ENCODE measurements around the gene SPSB2. TPM values are rescaled to one million over a fixed set of nuclear protein-coding genes. Genes with fewer than 3 reads are reported as not detected.

Gene SPSB2
- total RNA-seq, 1 donor = 8.0 TPM

DNA sequence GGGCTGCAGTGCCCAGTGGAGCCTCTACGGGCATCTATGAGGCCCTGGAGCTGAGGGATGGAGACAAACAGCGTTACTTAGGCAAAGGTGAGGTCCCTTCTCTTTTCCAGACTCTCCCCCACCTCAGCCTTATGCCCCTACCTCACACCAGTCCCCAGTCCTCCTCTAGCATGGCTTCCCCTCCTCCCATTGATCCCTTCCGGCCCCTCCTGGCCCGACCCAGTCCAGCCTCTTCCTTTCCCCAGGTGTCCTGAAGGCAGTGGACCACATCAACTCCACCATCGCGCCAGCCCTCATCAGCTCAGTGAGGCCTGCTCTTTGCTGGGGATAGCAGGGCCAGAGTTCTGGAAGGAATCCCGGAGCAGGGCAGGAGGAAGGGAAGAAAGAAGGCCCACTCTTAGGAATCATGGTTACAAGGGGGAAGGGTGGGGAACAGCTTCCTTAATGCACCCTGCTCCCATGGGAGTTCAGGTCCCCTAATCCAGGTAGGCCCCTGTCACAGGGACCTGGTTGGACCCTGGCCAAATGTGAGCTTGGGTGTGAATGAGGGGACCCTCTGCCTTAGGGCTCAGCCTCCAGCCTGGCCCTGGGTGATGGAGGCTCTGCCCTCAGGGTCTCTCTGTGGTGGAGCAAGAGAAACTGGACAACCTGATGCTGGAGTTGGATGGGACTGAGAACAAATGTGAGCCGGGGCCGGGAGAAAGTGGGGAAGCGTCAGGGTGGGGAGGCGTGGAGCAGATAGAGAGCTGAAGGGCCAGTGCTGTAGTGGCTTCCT, 43.5 kb upstream of the SPSB2 start:
- DNase-seq (ENCODE audit: low read depth) = no peak
- TF ChIP-seq, protein P1, sequence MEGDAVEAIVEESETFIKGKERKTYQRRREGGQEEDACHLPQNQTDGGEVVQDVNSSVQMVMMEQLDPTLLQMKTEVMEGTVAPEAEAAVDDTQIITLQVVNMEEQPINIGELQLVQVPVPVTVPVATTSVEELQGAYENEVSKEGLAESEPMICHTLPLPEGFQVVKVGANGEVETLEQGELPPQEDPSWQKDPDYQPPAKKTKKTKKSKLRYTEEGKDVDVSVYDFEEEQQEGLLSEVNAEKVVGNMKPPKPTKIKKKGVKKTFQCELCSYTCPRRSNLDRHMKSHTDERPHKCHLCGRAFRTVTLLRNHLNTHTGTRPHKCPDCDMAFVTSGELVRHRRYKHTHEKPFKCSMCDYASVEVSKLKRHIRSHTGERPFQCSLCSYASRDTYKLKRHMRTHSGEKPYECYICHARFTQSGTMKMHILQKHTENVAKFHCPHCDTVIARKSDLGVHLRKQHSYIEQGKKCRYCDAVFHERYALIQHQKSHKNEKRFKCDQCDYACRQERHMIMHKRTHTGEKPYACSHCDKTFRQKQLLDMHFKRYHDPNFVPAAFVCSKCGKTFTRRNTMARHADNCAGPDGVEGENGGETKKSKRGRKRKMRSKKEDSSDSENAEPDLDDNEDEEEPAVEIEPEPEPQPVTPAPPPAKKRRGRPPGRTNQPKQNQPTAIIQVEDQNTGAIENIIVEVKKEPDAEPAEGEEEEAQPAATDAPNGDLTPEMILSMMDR (IDR thresholded peaks at IDR 0.05; ENCODE audit: insufficient read depth, low read length) = no peak
- H3K4me3 ChIP-seq (ENCODE audit: low read depth, low read length) = no peak overlapping the region

DNA sequence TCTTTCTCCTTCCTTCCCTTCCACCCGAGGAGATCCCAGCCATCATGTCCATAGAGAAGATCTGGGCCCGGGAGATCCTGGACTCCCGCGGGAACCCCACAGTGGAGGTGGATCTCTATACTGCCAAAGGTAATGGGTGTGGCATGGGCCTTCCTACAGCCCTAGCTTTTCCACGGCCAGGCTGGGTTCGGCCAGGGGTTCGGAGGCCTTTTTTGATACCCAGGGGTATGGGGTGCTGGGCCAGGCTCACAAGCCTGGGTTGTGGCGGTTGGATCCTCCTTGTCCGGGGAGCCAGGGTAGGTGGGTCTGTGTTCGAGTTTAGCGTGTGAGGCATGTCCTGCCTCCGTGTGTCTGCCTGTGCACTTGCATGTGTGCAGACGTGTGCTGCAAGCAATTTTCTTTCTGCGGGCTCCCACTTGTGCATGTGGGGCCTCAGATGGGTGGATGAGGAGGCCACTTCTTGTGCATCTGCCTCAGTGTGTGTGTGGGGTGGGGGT, 42.7 kb upstream of the SPSB2 start:
- TF ChIP-seq, protein P1 (IDR thresholded peaks at IDR 0.05; ENCODE audit: insufficient read depth, low read length) = no peak
- H3K4me3 ChIP-seq (ENCODE audit: low read depth, low read length) = peak overlapping the region; percentile 82
- DNase-seq (ENCODE audit: low read depth) = no peak

DNA sequence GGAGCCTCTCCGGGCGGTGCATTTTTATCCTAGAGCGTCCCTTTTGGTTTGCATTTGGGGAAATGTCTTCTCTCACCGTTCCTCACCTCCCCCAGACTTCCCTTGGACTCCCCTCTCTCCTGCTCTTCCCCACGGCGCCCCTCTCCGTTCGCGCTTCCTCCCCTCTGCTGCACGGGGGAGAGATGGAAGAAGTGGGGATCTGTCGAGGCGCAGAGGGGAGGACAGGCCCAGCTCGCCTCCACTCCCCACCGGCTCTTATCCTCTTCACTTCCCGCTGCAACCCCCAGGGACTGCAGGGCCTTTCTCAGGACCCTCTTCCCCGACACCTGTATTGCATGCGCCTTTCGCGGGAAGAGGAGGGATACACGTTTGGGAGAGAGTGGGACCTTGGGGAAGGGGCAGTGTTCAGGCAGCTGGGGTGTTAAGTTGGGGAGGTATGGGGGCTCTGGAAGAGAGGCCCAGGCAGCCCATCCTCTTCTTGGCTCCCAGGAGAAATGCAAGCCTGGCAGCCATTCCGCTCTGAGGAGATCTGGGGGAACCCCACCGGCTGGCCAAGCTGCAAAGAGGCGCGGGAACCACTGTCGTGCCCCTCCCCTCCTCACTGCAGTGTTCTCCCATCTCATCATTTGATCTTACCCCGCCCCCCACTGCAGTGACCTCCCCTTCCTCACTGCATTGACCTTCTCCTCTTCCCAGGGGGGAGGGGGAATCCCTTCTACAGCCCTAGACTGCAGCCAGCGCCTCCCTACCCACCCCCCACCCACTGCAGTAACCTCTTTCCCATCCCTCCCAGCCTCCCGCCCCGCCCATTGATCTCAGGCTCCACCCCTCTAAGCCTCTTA, 42.1 kb upstream of the SPSB2 start:
- no peak for DNase-seq (ENCODE audit: low read depth)
- TF ChIP-seq, protein P1 (IDR thresholded peaks at IDR 0.05; ENCODE audit: insufficient read depth, low read length) = peak; percentile 3

DNA sequence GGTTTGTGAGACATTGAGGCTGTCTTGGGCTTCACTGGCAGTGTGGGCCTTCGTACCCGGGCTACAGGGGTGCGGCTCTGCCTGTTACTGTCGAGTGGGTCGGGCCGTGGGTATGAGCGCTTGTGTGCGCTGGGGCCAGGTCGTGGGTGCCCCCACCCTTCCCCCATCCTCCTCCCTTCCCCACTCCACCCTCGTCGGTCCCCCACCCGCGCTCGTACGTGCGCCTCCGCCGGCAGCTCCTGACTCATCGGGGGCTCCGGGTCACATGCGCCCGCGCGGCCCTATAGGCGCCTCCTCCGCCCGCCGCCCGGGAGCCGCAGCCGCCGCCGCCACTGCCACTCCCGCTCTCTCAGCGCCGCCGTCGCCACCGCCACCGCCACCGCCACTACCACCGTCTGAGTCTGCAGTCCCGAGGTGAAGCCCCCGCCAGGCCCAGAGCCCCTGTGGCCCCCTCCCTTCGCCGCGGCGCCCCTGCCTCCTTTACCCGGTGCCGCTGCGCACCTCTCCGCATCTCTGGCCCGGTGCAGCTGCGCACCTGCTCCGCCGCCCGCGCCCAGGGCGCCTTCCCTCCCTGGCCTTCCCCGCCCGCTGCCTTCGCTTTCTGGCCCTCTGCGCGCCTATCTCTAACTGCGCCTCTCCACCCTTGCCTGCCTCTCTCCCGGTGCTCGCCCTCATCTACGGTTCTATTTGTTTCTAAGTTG, 41.3 kb upstream of the SPSB2 start, which contains the start of gene ENO2:
TSS of gene ENO2 (plus strand) at position 335 of the 701 bp plus-strand sequence. CDS start 1,253 bp downstream, outside the sequence.
- TF ChIP-seq, protein P1 (IDR thresholded peaks at IDR 0.05; ENCODE audit: insufficient read depth, low read length) = no peak
- DNase-seq (ENCODE audit: low read depth) = peak; percentile 51
- peak within 1 kb of the TSS; percentile 82 for H3K4me3 ChIP-seq (ENCODE audit: low read depth, low read length)

More for the DNA sequence above, 42.1 kb upstream of the SPSB2 start:
- H3K4me3 ChIP-seq (ENCODE audit: low read depth, low read length) = peak overlapping the region; percentile 82

DNA sequence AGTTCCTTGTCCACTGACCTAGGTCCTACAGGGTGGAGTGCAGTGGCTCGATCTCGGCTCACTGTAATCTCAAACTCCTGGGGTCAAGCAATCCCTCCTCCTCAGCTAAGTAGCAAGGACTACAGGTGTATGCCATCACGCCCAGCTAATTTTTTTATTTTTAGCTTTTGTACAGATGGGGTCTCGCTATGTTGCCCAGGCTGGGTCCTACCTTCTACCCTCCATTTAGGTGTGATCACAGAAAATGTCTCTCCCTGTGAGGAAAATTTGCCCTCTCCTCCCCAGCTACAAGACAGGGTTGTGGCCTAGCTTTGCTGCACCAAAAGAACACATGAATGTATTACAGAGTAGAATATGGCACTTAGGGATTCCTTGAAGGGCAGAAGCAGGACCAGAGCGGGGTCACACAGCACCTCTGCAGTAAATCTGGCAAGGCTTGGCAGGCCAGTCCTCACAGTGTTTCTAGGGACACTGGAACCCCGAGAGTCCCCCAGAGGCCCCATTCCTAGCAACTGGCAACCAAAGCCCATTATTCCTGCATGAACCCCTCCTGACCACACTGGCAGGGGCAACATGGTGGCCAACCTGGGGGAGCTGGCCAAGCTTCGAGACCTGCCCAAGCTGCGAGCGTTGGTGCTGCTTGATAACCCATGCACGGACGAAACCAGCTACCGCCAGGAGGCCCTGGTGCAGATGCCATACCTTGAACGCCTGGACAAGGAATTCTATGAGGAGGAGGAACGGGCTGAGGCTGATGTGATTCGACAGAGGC, 39.2 kb upstream of the SPSB2 start:
- no peak for DNase-seq (ENCODE audit: low read depth)

More for the DNA sequence above, 39.2 kb upstream of the SPSB2 start:
- no peak overlapping the region for H3K4me3 ChIP-seq (ENCODE audit: low read depth, low read length)
- TF ChIP-seq, protein P1 (IDR thresholded peaks at IDR 0.05; ENCODE audit: insufficient read depth, low read length) = no peak
